Measurements from ENCODE around the gene LTB.

The LTB gene

GRCh38 chr6:31556307-31556706, 25.9 kb downstream of the LTB start:
- no peak for DNase-seq (ENCODE audit: extremely low read depth in 1 of 2, low read depth in 1 of 2)

- peak in 1 of 2 donors; percentile 30 for DNase-seq (ENCODE audit: extremely low read depth in 1 of 2, low read depth in 1 of 2)
Observed at GRCh38 chr6:31551371-31551770, 30.9 kb downstream of the LTB start.

GRCh38 chr6:31548544-31548873, 33.7 kb downstream of the LTB start:
- DNase-seq (ENCODE audit: extremely low read depth in 1 of 2, low read depth in 1 of 2), result no peak

- no peak for DNase-seq (ENCODE audit: extremely low read depth in 1 of 2, low read depth in 1 of 2)
Observed at GRCh38 chr6:31547727-31548543, 34.3 kb downstream of the LTB start.

GRCh38 chr6:31546958-31547726, 35.1 kb downstream of the LTB start, which contains the start of gene NFKBIL1:
NFKBIL1 (plus strand) TSS chr6:31547608; CDS start chr6:31547695, 87 bp downstream.
- peak; percentile 77 to 81 for DNase-seq (ENCODE audit: extremely low read depth in 1 of 2, low read depth in 1 of 2)

GRCh38 chr6:31546339-31546957, 35.8 kb downstream of the LTB start, which contains the start of gene ATP6V1G2:
ATP6V1G2 (minus strand) TSS chr6:31546608; CDS start chr6:31546559, 49 bp downstream.
- peak; percentile 59 to 72 for DNase-seq (ENCODE audit: extremely low read depth in 1 of 2, low read depth in 1 of 2)

GRCh38 chr6:31545291-31545690, 36.9 kb downstream of the LTB start:
- no peak for DNase-seq (ENCODE audit: extremely low read depth in 1 of 2, low read depth in 1 of 2)

GRCh38 chr6:31544676-31545075, 37.5 kb downstream of the LTB start:
- no peak for DNase-seq (ENCODE audit: extremely low read depth in 1 of 2, low read depth in 1 of 2)

GRCh38 chr6:31543639-31544038, 38.6 kb downstream of the LTB start:
- no peak for DNase-seq (ENCODE audit: extremely low read depth in 1 of 2, low read depth in 1 of 2)

- DNase-seq (ENCODE audit: extremely low read depth in 1 of 2, low read depth in 1 of 2), result peak; percentile 84 to 89
Observed at GRCh38 chr6:31541658-31542521, 40.3 kb downstream of the LTB start, which contains the start of gene DDX39B. DDX39B (minus strand) TSS chr6:31542003; CDS start chr6:31540532, 1,471 bp downstream.

GRCh38 chr6:31541059-31541657, 41.1 kb downstream of the LTB start:
- DNase-seq (ENCODE audit: extremely low read depth in 1 of 2, low read depth in 1 of 2), result peak in 1 of 2 donors; percentile 47

- no peak for DNase-seq (ENCODE audit: extremely low read depth in 1 of 2, low read depth in 1 of 2)
Observed at GRCh38 chr6:31540640-31541039, 41.6 kb downstream of the LTB start.

GRCh38 chr6:31538805-31539400, 43.3 kb downstream of the LTB start:
- DNase-seq (ENCODE audit: extremely low read depth in 1 of 2, low read depth in 1 of 2), result no peak

GRCh38 chr6:31535538-31536324, 46.5 kb downstream of the LTB start:
- DNase-seq (ENCODE audit: extremely low read depth in 1 of 2, low read depth in 1 of 2), result no peak

- no peak for DNase-seq (ENCODE audit: extremely low read depth in 1 of 2, low read depth in 1 of 2)
Observed at GRCh38 chr6:31534521-31535040, 47.6 kb downstream of the LTB start.

GRCh38 chr6:31534011-31534410, 48.2 kb downstream of the LTB start:
- DNase-seq (ENCODE audit: extremely low read depth in 1 of 2, low read depth in 1 of 2), result no peak

GRCh38 chr6:31533455-31533841, 48.8 kb downstream of the LTB start:
- no peak for DNase-seq (ENCODE audit: extremely low read depth in 1 of 2, low read depth in 1 of 2)

- no peak for DNase-seq (ENCODE audit: extremely low read depth in 1 of 2, low read depth in 1 of 2)
Observed at GRCh38 chr6:31532644-31533454, 49.4 kb downstream of the LTB start.
